Thymus (tissue), 2 donors: Measurements from ENCODE around the gene SYK. TPM values are rescaled to one million over a fixed set of nuclear protein-coding genes. Genes with fewer than 3 reads are reported as not detected.

Experiments used
- polyA plus RNA-seq: library from polyadenylated mRNA; stranded (reverse); fragments of 200-250 nt; gene quantifications from one replicate; pipeline ENCODE4 v1.2.3, GENCODE V29; 2013
- total RNA-seq: library from RNA; stranded (reverse); fragments of 120-200 nt; gene quantifications from one replicate; pipeline ENCODE4 v1.2.4, GENCODE V29; 2013
- donor health status: healthy.

Gene SYK
- total and polyA plus RNA-seq, 2 donors, result 22.2 to 55.9 TPM

Other genes with a start within 250 kb of the SYK start
- 0.42 TPM for gene DIRAS2, start 159.0 kb upstream of the SYK start, total RNA-seq
- gene DIRAS2, start 159.0 kb upstream of the SYK start, polyA plus RNA-seq, result 0.32 TPM